ENCODE data around the gene HK1. TPM values are rescaled to one million over a fixed set of nuclear protein-coding genes. Genes with fewer than 3 reads are reported as not detected.

The HK1 gene
- total and polyA plus RNA-seq, 2 of the 13 experiments (the other 11 are each of a cell fraction or from before 2014, with no cell fraction given): 0.29 to 1.5 TPM

DNA sequence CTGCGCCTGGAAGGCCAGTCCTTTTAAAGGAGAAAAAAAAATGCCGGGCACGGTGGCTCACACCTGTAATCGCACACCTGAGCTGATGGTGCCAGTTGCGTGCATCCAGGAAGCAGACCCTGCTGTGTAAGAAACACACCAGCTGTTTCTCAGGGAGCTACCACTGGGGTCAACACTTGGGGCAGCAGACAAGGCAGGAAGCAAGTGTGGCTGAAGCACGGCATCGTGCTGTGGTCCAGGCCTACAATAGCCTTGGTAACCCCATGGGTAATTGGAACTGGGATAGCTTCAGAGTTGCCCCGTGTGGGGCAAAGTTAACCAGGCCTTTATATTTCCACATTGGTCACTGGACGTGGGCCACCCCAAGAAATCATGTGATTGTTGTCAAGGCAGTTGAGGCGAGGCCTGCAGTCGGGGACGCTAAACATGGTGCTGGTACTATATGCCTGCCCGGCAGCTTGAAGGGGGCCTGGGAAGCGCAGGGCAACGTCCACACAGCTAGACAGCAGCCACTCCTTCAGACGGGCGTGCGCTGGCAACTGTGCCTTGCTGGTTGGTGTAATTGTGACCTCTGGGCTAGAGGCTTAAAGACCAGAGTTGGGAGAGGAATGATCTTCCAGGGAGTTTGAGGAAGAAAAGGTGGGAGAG lies 140.9 kb downstream of the HK1 start:
- no peaks in the 10 kb centered on the region for H4K20me1 ChIP-seq (ENCODE audit: insufficient read depth, low read length)
- in situ Hi-C loops (cut with HindIII; ENCODE audit: extremely low pct_ligation_motif_present, low pct_unique_long_range_greater_than_20kb) (no loop called here), intact Hi-C loops (cut with micrococcal nuclease; ENCODE audit: unreplicated experiment) (no loop called here)
- no peak for TF ChIP-seq MTF2 (CRISPR knock-in tag; IDR thresholded peaks at IDR 0.05; ENCODE audit: borderline replicate concordance)
- no peak for TF ChIP-seq PAXIP1 (CRISPR knock-in tag; conservative IDR thresholded peaks at IDR 0.05)
- TF ChIP-seq MZF1 (CRISPR knock-in tag; IDR thresholded peaks at IDR 0.05; ENCODE audit: borderline replicate concordance): no peak
- TF ChIP-seq TFDP2 (CRISPR knock-in tag; IDR thresholded peaks at IDR 0.05): no peak
- TF ChIP-seq PLRG1 (conservative IDR thresholded peaks at IDR 0.05): no peak
- H3K27me3 ChIP-seq (ENCODE audit: control insufficient read depth in 1 of 2, insufficient read depth in 2 of 2, low read length in 2 of 2): peaks cover 3 to 14% of the 10 kb centered on the region in 2 experiments; a peak in 3 of 5 replicates
- FAIRE-seq: no peak
- H3K4me3 ChIP-seq (replicated peaks in 1 of 3; ENCODE audit: insufficient read depth in 1 of 3, low read depth in 2 of 3, low read length in 3 of 3): no peak overlapping the region
- H3K79me2 ChIP-seq (ENCODE audit: insufficient read depth, low read length): no peaks in the 10 kb centered on the region
- no peaks in the 10 kb centered on the region for H3K36me3 ChIP-seq (replicated peaks in 1 of 2; ENCODE audit: control insufficient read depth in 1 of 2, insufficient read depth in 2 of 2, low read length in 2 of 2)
- 85% methylated on average over 13 of the region's 18 CpGs for WGBS (ENCODE audit: low lambda C conversion rate)
- ATAC-seq: no peak
- CTCF ChIA-PET (ENCODE audit: low intra/inter-chr PET ratio, low total read pairs): no interaction called here
- no peak overlapping the region for H2AFZ ChIP-seq (ENCODE audit: low read length)
- no TSS peak for BruUV-seq (replicated peaks)
- H3K9ac ChIP-seq (ENCODE audit: insufficient read depth, low read depth, low read length): no peak overlapping the region
- no peak for DNase-seq (ENCODE audit: low spot score)
- H3K4me2 ChIP-seq (ENCODE audit: low read depth, low read length): no peak overlapping the region
- H3K27ac ChIP-seq (ENCODE audit: extremely low read length, insufficient read depth, low read length): no peak overlapping the region
- H3K9me3 ChIP-seq (ENCODE audit: low read length): no peaks in the 10 kb centered on the region
- POLR2A ChIA-PET: no interaction called here
- H3K4me1 ChIP-seq (ENCODE audit: insufficient read depth, low read length): peaks cover 59% of the 10 kb centered on the region

Data from HepG2 (cell line).